WERI-Rb-1 (cell line): ENCODE data around the gene MED25.

Experiments
- DNase-seq: peaks from one replicate; pipeline ENCODE4 v3.0.0-alpha.2; 2020
- H3K27ac ChIP-seq: fragments of 250-450 bp; sonication (Bioruptor Pico); 2 replicates; pipeline ENCODE4 v1.5.1; 2020; ENCODE audit warnings: mild to moderate bottlenecking, moderate library complexity
- H3K27me3 ChIP-seq: fragments of 250-450 bp; sonication (Bioruptor Pico); 2 replicates; pipeline ENCODE4 v1.5.1; 2021; ENCODE audit warnings: mild to moderate bottlenecking, low read depth, moderate library complexity; ENCODE audit not compliant: insufficient read depth, severe bottlenecking
- H3K36me3 ChIP-seq: fragments of 250-450 bp; sonication (Bioruptor Pico); 2 replicates; pipeline ENCODE4 v1.5.1; 2020; ENCODE audit warnings: mild to moderate bottlenecking, moderate library complexity
- H3K4me3 ChIP-seq: 2 replicates; pipeline ENCODE4 v1.5.1; 2011; ENCODE audit warnings: low read depth, mild to moderate bottlenecking, control low read depth, low read length
- H3K9me3 ChIP-seq: fragments of 250-450 bp; sonication (Bioruptor Pico); 2 replicates; pipeline ENCODE4 v1.5.1; 2021; ENCODE audit warnings: mild to moderate bottlenecking, moderate library complexity; ENCODE audit not compliant: severe bottlenecking
- TF ChIP-seq, protein P1 (sequence below): IDR thresholded peaks from 2 replicates; pipeline ENCODE4 v1.5.1; 2011; ENCODE audit warnings: low read depth, mild to moderate bottlenecking, control low read depth, inconsistent platforms, low read length

MED25 gene

DNA sequence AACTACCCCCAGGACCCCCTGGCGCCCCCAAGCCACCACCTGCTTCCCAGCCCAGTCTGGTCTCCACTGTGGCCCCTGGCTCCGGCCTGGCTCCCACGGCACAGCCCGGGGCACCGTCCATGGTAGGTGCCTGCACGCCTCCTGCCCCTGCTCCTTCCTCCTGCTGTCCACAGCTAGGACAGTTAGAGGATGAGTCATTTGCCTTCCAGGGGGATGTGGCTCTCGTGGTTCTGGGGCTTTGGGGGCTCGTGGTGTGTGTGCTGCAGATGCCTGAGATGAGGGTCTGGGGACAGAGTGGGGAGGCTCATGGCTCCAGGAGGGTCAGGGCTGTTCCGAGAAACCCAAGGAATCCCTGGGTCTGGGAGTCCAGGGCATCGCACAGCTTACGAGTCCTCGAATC lies 12.7 kb downstream of the MED25 start:
- Histone ChIP-seq H3K4me3 (no peak overlapping the region), H3K27me3 (no peaks in the 10 kb centered on the region), H3K27ac (no peak overlapping the region), H3K36me3 (peaks cover 75% of the 10 kb centered on the region), H3K9me3 (no peaks in the 10 kb centered on the region)
- no peak for DNase-seq
- TF ChIP-seq, protein P1, sequence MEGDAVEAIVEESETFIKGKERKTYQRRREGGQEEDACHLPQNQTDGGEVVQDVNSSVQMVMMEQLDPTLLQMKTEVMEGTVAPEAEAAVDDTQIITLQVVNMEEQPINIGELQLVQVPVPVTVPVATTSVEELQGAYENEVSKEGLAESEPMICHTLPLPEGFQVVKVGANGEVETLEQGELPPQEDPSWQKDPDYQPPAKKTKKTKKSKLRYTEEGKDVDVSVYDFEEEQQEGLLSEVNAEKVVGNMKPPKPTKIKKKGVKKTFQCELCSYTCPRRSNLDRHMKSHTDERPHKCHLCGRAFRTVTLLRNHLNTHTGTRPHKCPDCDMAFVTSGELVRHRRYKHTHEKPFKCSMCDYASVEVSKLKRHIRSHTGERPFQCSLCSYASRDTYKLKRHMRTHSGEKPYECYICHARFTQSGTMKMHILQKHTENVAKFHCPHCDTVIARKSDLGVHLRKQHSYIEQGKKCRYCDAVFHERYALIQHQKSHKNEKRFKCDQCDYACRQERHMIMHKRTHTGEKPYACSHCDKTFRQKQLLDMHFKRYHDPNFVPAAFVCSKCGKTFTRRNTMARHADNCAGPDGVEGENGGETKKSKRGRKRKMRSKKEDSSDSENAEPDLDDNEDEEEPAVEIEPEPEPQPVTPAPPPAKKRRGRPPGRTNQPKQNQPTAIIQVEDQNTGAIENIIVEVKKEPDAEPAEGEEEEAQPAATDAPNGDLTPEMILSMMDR, result no peak

DNA sequence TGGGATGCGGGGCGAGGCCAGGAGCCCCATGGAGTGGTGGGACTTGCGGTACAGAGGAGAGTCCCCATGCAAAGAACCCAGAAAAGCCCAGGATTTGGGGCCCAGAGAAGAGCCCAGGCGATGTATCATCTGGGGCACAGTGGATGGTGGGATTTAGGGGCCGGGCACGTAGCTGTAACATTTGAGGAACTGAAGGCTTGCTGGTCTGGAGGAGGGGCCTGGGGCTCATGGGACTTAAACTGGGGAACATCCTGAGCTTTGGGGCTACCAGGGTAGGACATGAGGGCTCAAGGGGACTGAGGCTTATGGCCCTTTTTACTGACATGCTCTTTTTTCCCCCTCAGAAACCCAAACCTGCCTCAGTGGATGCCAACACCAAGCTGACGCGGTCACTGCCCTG lies 13.5 kb downstream of the MED25 start:
- H3K9me3 ChIP-seq, result no peaks in the 10 kb centered on the region
- no peak overlapping the region for H3K27ac ChIP-seq
- TF ChIP-seq, protein P1, result no peak
- H3K36me3 ChIP-seq, result peaks cover 80% of the 10 kb centered on the region
- no peak overlapping the region for H3K4me3 ChIP-seq
- no peak for DNase-seq
- H3K27me3 ChIP-seq, result no peaks in the 10 kb centered on the region

DNA sequence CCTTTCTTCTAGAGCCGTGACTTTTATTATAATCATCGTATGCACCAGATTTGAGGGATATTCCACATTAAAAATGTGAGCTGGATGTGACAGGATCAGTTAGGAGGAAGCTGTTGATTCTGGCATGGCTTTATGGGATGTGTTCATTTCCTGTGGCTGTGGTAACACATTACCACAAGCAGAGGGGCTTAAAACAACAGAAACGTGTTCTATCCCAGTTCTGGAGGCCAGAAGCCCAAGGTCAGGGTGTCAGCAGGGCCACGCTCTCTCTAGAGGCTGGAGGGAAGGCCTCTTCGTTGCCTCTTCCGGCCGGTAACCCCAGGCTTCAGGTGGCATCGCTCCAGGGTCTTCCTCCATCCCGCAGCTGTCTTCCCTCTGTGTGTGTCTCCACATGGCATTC lies 14.5 kb downstream of the MED25 start:
- peaks cover 82% of the 10 kb centered on the region for H3K36me3 ChIP-seq
- TF ChIP-seq, protein P1, result no peak
- no peaks in the 10 kb centered on the region for H3K27me3 ChIP-seq
- no peaks in the 10 kb centered on the region for H3K9me3 ChIP-seq
- DNase-seq, result no peak
- H3K27ac ChIP-seq, result no peak overlapping the region
- no peak overlapping the region for H3K4me3 ChIP-seq

DNA sequence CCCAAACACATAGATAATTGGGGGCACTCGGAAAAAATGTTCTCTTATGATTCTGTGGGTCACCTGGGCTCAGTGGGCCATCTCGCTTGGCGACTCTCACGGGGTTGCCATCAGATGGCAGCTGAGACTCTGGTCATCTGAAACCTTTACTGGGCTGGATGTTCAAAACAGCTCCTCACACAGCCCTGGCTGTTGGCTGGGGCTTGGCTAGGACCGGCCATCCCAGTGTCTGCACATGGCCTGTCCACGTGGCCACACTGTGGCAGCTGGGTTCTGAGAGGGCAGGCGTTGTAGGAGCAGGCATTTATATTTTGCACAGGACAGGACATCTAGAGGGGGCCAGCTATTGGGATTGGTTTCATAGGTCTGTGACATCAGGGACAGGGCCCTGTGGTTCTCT lies 15.5 kb downstream of the MED25 start:
- Histone ChIP-seq H3K9me3 (no peaks in the 10 kb centered on the region), H3K36me3 (peaks cover 87% of the 10 kb centered on the region), H3K27me3 (no peaks in the 10 kb centered on the region), H3K4me3 (no peak overlapping the region), H3K27ac (no peak overlapping the region)
- no peak for DNase-seq
- TF ChIP-seq, protein P1, result no peak

DNA sequence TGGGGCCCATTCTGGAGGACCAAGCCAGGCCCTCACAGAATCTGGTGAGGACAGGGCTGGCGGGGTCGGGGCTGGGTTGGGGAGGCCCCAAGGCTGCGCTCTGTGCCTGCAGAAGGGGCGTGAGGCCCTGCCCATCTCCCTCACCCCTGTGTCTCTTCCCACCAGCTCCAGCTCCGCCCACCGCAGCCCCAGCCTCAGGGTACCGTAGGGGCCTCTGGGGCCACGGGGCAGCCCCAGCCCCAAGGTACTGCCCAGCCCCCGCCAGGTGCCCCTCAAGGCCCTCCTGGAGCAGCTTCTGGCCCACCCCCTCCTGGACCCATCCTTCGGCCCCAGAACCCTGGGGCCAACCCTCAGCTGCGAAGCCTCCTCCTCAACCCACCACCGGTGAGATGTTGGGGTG lies 17.5 kb downstream of the MED25 start:
- TF ChIP-seq, protein P1, result no peak

DNA sequence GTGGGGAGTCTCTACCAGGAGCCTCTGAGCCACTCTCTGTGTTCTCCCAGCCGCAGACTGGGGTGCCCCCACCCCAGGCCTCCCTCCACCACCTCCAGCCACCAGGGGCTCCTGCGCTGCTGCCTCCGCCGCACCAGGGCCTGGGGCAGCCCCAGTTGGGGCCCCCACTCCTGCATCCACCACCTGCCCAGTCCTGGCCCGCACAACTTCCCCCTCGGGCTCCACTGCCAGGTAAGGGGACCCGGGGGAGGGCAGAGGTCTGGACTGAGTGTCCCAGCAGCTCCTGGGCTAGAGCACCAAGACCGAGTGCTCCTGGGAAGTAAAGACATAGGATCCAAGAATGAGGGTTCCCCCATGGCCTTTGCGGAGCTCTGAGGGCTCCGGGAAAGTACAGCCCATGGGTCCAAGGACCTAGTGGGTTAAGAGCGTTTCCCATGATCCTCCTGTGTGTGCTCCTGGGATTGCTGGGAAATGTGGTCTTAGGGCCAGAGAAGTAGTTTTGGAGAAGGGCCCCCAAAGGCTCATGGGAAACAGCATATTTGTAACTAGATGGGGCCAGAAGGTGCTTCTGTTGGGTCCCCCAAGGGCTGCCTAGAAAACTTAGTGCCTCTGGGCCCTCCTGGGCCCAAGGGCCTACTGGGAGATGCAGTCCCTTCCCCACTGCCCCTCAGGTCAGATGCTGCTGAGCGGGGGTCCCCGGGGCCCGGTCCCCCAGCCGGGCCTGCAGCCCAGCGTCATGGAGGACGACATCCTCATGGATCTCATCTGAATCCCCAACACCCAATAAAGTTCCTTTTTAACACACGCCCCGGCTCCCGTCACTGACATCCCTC lies 18.3 kb downstream of the MED25 start:
- Histone ChIP-seq H3K27ac (no peak overlapping the region), H3K36me3 (peaks cover 95% of the 10 kb centered on the region), H3K4me3 (no peak overlapping the region), H3K27me3 (no peaks in the 10 kb centered on the region), H3K9me3 (no peaks in the 10 kb centered on the region)
- TF ChIP-seq, protein P1, result no peak
- DNase-seq, result no peak

More for the DNA sequence above, 17.5 kb downstream of the MED25 start:
- Histone ChIP-seq H3K4me3 (no peak overlapping the region), H3K9me3 (no peaks in the 10 kb centered on the region), H3K36me3 (peaks cover 98% of the 10 kb centered on the region), H3K27me3 (no peaks in the 10 kb centered on the region), H3K27ac (no peak overlapping the region)
- no peak for DNase-seq
